Stomach (tissue), 4 donors: ENCODE results near the gene ARMC10.

Source experiments
- CTCF ChIP-seq, 7 experiments: fragments of 450-650 bp in 4 of 7; fragments of 200-600 bp in 3 of 7; sonication (generic) in 3 of 7; IDR thresholded peaks; one replicate each; pipeline ENCODE4 v1.5.1; 2016 to 2019; ENCODE audit warnings: antibody characterized with exemption in 7 of 7, control low read depth in 2 of 7, mild to moderate bottlenecking in 1 of 7
- POLR2A ChIP-seq, 4 donors: fragments of 450-650 bp; IDR thresholded peaks; one replicate each; pipeline ENCODE4 v1.6.1; 2016; ENCODE audit warnings: antibody characterized with exemption in 4 of 4, control low read depth in 2 of 4, mild to moderate bottlenecking in 1 of 4, moderate library complexity in 1 of 4
- POLR2AphosphoS5 ChIP-seq, 3 donors: sonication (generic); formaldehyde crosslinking; IDR thresholded peaks; one replicate each; pipeline ENCODE4 v1.6.1; 2016; ENCODE audit warnings: antibody characterized with exemption in 3 of 3

DNA sequence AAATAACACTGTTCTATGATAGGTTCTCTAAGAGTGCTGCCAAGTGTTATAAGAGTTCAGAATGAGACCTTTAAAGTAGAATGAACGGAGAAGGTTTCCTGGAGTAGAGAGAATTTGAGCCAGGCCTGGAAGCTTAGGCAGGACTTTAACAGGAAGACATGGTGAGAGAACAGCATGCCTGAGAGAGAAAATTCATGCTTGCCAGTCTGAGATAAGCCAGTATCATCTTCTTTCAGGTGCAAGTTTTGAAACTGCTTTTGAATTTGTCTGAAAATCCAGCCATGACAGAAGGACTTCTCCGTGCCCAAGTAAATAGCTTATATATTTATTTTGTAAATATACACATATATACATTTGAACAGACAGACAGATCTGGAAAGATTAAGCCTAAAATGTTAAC lies 22.1 kb downstream of the ARMC10 start:
- TF ChIP-seq POLR2A (IDR thresholded peaks at IDR 0.05) (no peak), CTCF (IDR thresholded peaks at IDR 0.05) (no peak), POLR2AphosphoS5 (IDR thresholded peaks at IDR 0.05) (no peak)
